Aorta (tissue), 5 donors: Measurements from ENCODE around the gene PCNX2. TPM values are rescaled to one million over a fixed set of nuclear protein-coding genes. Genes with fewer than 3 reads are reported as not detected.
"Not testable (repeated sequence)": the region's sequence is repeated elsewhere in the genome, so short reads cannot be mapped to it uniquely, and the experiment has no call there.

Source experiments
- ATAC-seq: fragments of 200-7000 bp; cut with Tn5 transposase; one replicate; pipeline ENCODE4 v1.9.1; 2022; ENCODE audit warnings: moderate library complexity; ENCODE audit not compliant: low FRiP score
- DNase-seq, 2 donors: peaks; one replicate each; pipeline ENCODE4 v3.0.0-alpha.2; 2020
- H3K27ac ChIP-seq, 2 donors: one replicate each; pipeline ENCODE4 v1.5.1; 2013; ENCODE audit warnings: low read length in 2 of 2, mild to moderate bottlenecking in 2 of 2, moderate library complexity in 2 of 2, control low read depth in 1 of 2, inconsistent platforms in 1 of 2, low read depth in 1 of 2
- H3K27me3 ChIP-seq, 2 donors: one replicate each; pipeline ENCODE4 v1.6.1; 2013; ENCODE audit warnings: control low read depth in 1 of 2, low read length in 1 of 2, mild to moderate bottlenecking in 1 of 2, moderate library complexity in 1 of 2; ENCODE audit not compliant: insufficient read depth in 2 of 2, control insufficient read depth in 1 of 2
- H3K36me3 ChIP-seq, 2 donors: one replicate each; pipeline ENCODE4 v1.6.1; 2013; ENCODE audit warnings: control low read depth in 1 of 2, low read length in 1 of 2, mild to moderate bottlenecking in 1 of 2; ENCODE audit not compliant: insufficient read depth in 2 of 2, control insufficient read depth in 1 of 2
- H3K4me1 ChIP-seq, 2 donors: one replicate each; pipeline ENCODE4 v1.6.1; 2013; ENCODE audit warnings: low read length in 2 of 2, control low read depth in 1 of 2, mild to moderate bottlenecking in 1 of 2, moderate library complexity in 1 of 2; ENCODE audit not compliant: insufficient read depth in 2 of 2, control insufficient read depth in 1 of 2
- H3K4me3 ChIP-seq, 2 donors: one replicate each; pipeline ENCODE4 v1.5.1; 2013; ENCODE audit warnings: low read length in 2 of 2, control low read depth in 1 of 2, mild to moderate bottlenecking in 1 of 2
- H3K9me3 ChIP-seq: one replicate; pipeline ENCODE4 v1.6.1; 2013; ENCODE audit warnings: mild to moderate bottlenecking, low read length; ENCODE audit not compliant: control insufficient read depth
- WGBS, 2 donors: extraction: QIAGEN DNeasy Blood & Tissue Kit; methylation state at CpG; one replicate each; pipeline ENCODE4 v1.1.7; 2013; 5-methylcytosine and 5-hydroxymethylcytosine counted together
- intact Hi-C, 2 donors: fragments of 100-400 bp; cut with DNase I; formaldehyde crosslinking; loops; one replicate each; pipeline versions ENCODE4 v1.14.2 to v1.15.0; 2022
- polyA plus RNA-seq, 2 donors: library from polyadenylated mRNA; stranded (reverse); fragments of 200-250 nt; gene quantifications; one replicate each; pipeline ENCODE4 v1.2.3, GENCODE V29; 2013
- total RNA-seq, 2 donors: library from RNA; stranded (reverse); fragmentation: NEBNext Ultra II Directional; extraction: Animal tissue kit (Norgen Biotek cat#: 25700); gene quantifications; one replicate each; pipeline ENCODE4 v1.2.1, GENCODE V29; 2021
- donor health status: healthy with polysubstance abuse.
- donor health status: Bipolar disorder and iron deficiency.
- donor health status: DM: no; HTN: no; CAD: no.
- donor health status: DM: no; HTN: no; CAD: no.
- donor health status: DM: yes; HTN: yes; CAD: no.

PCNX2 gene
- total and polyA plus RNA-seq, 4 donors: 0.38 to 27.2 (median 20.1) TPM

DNA sequence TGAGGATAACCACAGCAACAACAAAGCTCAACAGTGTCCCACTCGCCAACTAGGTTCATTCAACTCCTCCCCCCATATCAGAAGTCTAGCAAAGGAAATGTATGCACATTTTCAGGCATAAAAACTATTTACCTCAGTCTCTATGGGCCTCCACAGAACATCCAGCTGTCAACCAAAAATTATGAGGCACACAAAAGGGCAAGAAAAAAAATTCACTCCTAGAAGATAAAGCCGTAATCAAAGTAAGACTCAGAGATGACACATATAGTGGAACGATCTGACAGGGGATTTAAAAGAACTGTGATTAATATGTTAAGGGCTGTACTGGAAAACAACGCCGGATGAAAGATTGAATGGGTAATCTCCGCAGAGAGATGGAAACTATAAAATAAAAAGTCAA, 186.4 kb downstream of the PCNX2 start:
- 74 to 87% methylated on average over 6 of the region's 6 CpGs for WGBS, 2 donors

DNA sequence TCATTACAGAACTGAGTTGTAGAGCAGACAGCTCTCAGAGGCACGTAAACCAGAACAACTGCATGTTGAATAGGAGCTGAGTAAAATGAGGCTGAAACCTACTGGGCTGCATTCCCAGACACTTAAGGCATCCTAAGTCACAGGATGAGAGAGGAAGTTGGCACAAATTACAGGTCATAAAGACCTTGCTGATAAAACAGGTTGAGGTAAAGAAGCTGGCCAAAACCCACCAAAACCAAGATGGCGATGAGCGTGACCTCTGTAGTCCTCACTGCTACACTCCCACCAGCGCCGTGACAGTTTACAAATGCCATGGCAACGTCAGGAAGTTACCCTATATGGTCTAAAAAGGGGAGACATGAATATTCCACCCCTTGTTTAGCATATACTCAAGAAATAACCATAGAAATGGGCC, 187.8 kb downstream of the PCNX2 start:
- H3K36me3 ChIP-seq, H3K4me1 ChIP-seq, intact Hi-C loops, ATAC-seq, H3K27ac ChIP-seq, H3K9me3 ChIP-seq, H3K4me3 ChIP-seq, H3K27me3 ChIP-seq, DNase-seq: not testable (repeated sequence)
- WGBS, 2 donors: 91 to 92% methylated on average over 6 of the region's 6 CpGs

More for the DNA sequence above, 186.4 kb downstream of the PCNX2 start:
- ATAC-seq (no peak), DNase-seq (no peak)
- intact Hi-C loops: no loop called here
- no peaks in the 10 kb centered on the region for H3K27me3 ChIP-seq
- no peak overlapping the region for H3K27ac ChIP-seq
- H3K36me3 ChIP-seq: no peaks in the 10 kb centered on the region
- H3K9me3 ChIP-seq: no peaks in the 10 kb centered on the region
- peaks cover 0 to 5% of the 10 kb centered on the region in 2 donors for H3K4me1 ChIP-seq
- H3K4me3 ChIP-seq: no peak overlapping the region

DNA sequence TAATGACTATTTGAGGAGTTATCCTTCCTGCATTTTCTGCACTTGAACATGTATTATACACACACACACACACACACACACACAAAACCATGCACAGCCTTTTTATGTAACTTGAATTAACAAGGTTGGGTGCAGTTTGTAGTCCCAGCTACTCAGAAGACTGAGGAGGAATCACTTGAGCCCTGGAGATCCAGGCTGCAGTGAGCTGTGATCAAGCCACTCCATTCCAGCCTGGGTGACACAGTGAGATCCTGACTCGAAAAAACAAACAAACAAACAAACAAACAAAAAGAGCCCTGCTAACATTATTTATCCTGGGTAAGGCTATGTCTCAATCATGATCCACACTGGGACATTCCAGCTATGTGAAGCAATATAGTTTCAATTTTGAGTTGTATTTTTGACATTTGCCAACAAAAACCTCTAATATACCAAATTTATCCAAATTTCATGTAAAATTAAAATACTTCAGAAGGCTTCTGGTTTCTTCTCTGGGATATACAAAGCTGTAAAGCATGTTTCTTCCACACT, 188.3 kb downstream of the PCNX2 start:
- Histone ChIP-seq H3K4me3 (no peak overlapping the region), H3K36me3 (no peaks in the 10 kb centered on the region), H3K4me1 (no peaks in the 10 kb centered on the region), H3K9me3 (no peaks in the 10 kb centered on the region), H3K27me3 (no peaks in the 10 kb centered on the region), H3K27ac (no peak overlapping the region)
- intact Hi-C loops: no loop called here
- DNase-seq: no peak
- ATAC-seq: no peak
- 32 to 45% methylated on average over 1 of the region's 1 CpG for WGBS, 2 donors

DNA sequence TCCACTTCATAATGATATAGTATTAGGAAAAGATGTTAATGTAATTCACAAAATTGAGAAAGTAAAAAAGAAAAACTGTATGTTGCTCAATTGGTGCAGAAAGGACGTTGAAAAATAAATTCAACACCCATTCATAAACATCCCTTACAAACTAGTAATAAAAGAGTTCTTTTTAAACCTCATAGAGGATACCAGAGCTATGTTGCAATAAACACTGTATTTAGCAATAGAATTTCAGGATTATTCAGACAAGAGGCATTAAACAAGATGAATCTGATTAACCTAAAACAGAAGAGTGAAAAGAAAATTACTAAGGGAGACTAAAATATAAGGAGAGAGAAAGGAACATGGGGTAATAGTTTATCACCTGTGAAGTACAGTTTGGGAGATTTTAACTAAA, 190.3 kb downstream of the PCNX2 start:
- Histone ChIP-seq H3K36me3 (no peaks in the 10 kb centered on the region), H3K4me1 (no peaks in the 10 kb centered on the region), H3K9me3 (no peaks in the 10 kb centered on the region), H3K27ac (no peak overlapping the region), H3K27me3 (no peaks in the 10 kb centered on the region), H3K4me3 (no peak overlapping the region)
- ATAC-seq (no peak), DNase-seq (no peak)
- intact Hi-C loops: no loop called here
- 72% methylated on average over 1 of the region's 1 CpG for WGBS, 2 donors

DNA sequence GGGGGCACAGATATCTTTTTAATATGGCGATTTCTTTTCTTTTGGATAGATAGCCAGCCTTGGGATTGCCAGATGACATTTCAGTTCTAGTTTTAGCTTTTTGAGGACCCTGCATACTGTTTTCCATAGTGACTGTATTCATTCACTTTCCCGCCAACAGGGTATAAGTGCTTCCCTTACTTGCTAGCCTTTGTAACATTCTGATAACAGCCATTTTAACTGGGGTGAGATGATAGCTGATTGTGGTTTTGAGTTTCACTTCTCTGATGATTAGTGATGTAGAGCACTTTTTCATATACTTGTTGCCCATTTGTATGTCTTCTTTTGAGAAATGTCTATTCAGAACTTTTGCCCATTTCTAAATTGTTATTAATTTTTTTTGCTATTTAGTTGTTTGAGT, 193.2 kb downstream of the PCNX2 start:
- Histone ChIP-seq H3K36me3 (no peaks in the 10 kb centered on the region), H3K9me3 (no peaks in the 10 kb centered on the region), H3K4me3 (no peak overlapping the region), H3K27ac (no peak overlapping the region), H3K4me1 (no peaks in the 10 kb centered on the region), H3K27me3 (no peaks in the 10 kb centered on the region)
- 98 to 100% methylated on average over 2 of the region's 2 CpGs for WGBS, 2 donors
- DNase-seq (no peak), ATAC-seq (no peak)
- intact Hi-C loops: no loop called here

DNA sequence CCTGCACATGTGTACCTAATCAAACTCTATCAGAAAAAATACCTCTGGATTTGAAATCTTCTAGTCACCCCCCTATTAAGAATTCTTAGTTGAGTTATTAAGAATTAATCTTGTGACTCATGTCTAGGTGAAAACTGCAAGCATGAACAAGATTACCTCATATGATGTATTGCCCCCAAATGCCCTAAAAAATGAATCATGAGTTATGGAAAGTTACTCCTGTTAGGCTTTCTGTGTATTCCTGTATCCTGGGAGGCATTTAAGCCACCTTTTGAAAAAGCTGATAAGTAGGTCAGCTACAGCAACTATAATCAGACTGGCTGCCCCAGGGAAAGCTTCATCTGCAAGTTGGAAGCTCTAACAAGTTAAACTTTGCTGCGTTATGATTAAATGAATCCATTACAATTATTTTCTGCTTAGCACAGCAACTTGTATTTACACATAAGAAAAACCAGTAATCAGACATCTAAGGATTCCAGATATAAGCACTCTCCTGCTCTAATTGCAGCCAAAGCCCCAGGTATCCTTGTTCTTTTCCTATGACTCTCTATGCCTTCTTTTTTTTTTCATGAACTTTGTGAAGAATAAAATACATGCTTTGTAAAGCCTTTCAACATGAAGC, 197.5 kb downstream of the PCNX2 start:
- DNase-seq (no peak), ATAC-seq (no peak)
- Histone ChIP-seq H3K36me3 (no peaks in the 10 kb centered on the region), H3K27ac (no peak overlapping the region), H3K4me3 (no peak overlapping the region), H3K4me1 (no peaks in the 10 kb centered on the region), H3K9me3 (no peaks in the 10 kb centered on the region), H3K27me3 (no peaks in the 10 kb centered on the region)
- intact Hi-C loops: no loop called here
- WGBS, 2 donors: 50 to 65% methylated on average over 1 of the region's 1 CpG

DNA sequence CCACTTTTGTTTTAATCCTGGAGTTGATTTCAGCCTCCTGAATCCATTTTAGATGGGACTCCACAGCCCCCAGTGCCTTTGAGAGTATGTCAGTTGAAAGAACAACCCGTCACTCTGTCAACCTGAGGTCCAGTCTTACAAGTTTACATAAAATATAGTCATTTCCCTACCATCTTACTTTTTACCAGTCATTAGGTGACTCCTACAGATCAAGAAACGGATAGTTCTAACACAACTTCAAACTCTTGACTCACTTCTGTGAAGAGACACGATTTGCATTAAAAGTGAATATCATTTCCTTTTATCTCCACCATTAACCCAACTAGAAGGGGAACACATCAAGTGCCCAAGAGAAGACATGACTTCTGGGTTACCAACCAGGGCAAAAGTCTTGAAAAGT, 198.0 kb downstream of the PCNX2 start:
- 97 to 98% methylated on average over 3 of the region's 3 CpGs for WGBS, 2 donors
- no peak overlapping the region for H3K4me3 ChIP-seq
- DNase-seq: no peak
- no peaks in the 10 kb centered on the region for H3K9me3 ChIP-seq
- H3K36me3 ChIP-seq: no peaks in the 10 kb centered on the region
- H3K4me1 ChIP-seq: no peaks in the 10 kb centered on the region
- H3K27ac ChIP-seq: no peak overlapping the region
- no peak for ATAC-seq
- no peaks in the 10 kb centered on the region for H3K27me3 ChIP-seq
- intact Hi-C loops: no loop called here

DNA sequence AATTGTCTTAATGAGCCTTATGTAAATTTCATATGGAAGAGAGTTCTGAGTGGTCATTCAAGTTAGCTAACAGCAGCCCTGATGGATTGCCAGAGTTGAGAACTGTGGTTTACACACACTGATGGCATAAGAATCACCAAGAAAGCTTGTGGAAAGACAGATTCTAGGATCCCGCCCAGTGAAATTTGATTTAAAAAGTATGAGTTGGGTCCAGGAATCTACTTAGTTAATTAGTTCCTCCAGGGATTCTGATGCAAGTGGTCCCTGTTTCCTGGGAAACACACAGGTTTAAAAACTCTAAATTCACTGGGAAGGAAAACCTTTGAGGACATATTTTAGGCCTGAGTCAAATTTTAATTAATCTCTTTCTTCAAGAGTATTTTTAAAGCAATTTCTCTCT, 200.8 kb downstream of the PCNX2 start:
- no peaks in the 10 kb centered on the region for H3K4me1 ChIP-seq
- H3K27me3 ChIP-seq: no peaks in the 10 kb centered on the region
- WGBS, 2 donors: 92 to 93% methylated on average over 1 of the region's 1 CpG
- peaks cover 0 to 2% of the 10 kb centered on the region in 2 donors for H3K36me3 ChIP-seq
- H3K27ac ChIP-seq: no peak overlapping the region
- DNase-seq (no peak), ATAC-seq (no peak)
- no peaks in the 10 kb centered on the region for H3K9me3 ChIP-seq
- no peak overlapping the region for H3K4me3 ChIP-seq
- intact Hi-C loops: no loop called here

DNA sequence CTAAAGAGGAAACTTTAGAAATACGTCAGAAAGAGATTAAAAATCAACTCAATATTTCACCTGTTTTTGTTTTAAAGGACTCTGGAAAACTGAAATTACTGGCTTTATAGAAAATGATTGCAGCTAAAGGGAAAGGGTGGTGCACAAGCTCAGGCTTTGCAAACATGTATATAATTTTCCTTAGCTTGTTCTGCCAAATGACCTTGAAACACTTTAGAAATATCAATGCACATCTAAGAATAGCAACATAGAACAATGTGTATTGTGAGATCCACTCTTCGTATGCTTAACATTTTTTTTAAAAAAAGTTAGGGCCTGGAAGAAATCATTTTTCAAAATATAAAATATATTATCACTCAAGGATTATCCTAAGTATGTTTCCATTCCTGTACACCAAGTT, 201.3 kb downstream of the PCNX2 start:
- Histone ChIP-seq H3K27ac (no peak overlapping the region), H3K27me3 (no peaks in the 10 kb centered on the region), H3K9me3 (no peaks in the 10 kb centered on the region), H3K36me3 (peaks cover 0 to 2% of the 10 kb centered on the region in 2 donors), H3K4me1 (no peaks in the 10 kb centered on the region), H3K4me3 (no peak overlapping the region)
- intact Hi-C loops: no loop called here
- ATAC-seq: no peak
- no peak for DNase-seq
- WGBS, 2 donors: 85 to 90% methylated on average over 2 of the region's 2 CpGs
